Epithelial cell of esophagus (primary cell): ENCODE measurements around the gene NRROS.
"Not testable (repeated sequence)": the region's sequence is repeated elsewhere in the genome, so short reads cannot be mapped to it uniquely, and the experiment has no call there.

Source experiments
- DNase-seq: peaks from one replicate; pipeline ENCODE4 v3.0.0; 2010; ENCODE audit warnings: low read depth
- H3K4me3 ChIP-seq: 2 replicates; pipeline ENCODE4 v1.5.1; 2011; ENCODE audit warnings: mild to moderate bottlenecking, low read length, control low read depth
- TF ChIP-seq, protein P1 (sequence below): IDR thresholded peaks from 2 replicates; pipeline ENCODE4 v1.5.1; 2011; ENCODE audit warnings: low read depth, mild to moderate bottlenecking, low read length, control low read depth, inconsistent platforms; ENCODE audit not compliant: insufficient read depth; ENCODE audit errors: missing control alignments

NRROS gene

DNA sequence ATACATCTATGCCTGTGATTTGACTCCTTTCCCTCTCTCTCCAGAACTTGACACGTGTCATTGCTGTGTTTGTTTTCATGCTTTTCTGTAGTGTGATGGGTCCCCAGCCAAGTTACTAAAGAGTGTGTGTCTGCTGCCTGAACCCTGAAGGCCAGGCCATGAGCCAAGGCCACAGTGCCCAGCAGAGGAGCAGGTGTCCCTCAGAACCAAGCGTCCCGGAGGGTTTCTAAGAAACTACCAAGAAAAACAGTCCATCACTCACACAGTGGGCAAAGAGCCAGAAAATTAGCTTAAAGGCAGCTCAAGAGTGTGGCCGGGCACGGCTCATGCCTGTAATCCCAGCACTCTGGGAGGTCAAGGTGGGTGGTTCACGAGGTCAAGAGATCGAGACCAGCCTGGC is 35.8 kb upstream of the NRROS start:
- no peak overlapping the region for H3K4me3 ChIP-seq
- DNase-seq: no peak
- TF ChIP-seq, protein P1, sequence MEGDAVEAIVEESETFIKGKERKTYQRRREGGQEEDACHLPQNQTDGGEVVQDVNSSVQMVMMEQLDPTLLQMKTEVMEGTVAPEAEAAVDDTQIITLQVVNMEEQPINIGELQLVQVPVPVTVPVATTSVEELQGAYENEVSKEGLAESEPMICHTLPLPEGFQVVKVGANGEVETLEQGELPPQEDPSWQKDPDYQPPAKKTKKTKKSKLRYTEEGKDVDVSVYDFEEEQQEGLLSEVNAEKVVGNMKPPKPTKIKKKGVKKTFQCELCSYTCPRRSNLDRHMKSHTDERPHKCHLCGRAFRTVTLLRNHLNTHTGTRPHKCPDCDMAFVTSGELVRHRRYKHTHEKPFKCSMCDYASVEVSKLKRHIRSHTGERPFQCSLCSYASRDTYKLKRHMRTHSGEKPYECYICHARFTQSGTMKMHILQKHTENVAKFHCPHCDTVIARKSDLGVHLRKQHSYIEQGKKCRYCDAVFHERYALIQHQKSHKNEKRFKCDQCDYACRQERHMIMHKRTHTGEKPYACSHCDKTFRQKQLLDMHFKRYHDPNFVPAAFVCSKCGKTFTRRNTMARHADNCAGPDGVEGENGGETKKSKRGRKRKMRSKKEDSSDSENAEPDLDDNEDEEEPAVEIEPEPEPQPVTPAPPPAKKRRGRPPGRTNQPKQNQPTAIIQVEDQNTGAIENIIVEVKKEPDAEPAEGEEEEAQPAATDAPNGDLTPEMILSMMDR: no peak

DNA sequence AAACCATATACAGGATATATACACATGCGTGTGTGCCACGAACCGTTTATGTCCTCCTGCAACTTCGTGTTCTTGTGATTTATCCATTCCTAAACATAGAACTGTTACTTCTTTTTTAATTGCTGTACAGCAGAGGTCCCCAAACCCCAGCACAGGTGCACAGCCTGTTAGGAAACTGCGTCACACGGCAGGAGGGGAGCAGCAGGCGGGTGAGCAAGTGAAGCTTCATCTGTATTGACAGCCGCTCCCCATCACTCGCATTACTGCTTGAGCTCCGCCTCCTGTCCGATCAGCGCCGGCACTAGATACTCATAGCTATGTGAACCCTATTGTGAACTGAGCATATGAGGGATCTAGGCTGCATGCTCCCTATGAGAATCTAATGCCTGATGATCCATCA is 34.9 kb upstream of the NRROS start:
- no peak for DNase-seq
- TF ChIP-seq, protein P1: no peak
- no peak overlapping the region for H3K4me3 ChIP-seq

DNA sequence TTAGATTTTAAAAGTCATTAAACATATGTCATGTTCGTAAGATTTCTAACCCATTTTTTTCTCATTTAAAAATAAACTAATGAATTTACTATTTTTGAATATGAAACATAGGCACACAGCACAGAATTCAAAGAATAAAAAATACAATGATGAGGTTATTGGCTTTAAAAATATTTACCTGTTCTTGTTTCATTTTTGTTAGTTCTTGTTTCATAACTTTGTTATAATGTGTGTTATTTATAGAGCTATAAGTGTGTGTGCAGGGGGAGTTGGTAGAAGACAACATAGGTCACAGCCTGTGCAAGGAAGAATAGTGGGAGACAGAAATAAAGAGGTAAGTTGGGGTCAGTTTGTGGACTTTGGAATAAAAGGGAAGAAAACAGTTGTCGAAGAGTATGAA is 30.8 kb upstream of the NRROS start:
- DNase-seq: no peak
- no peak overlapping the region for H3K4me3 ChIP-seq
- TF ChIP-seq, protein P1: no peak

DNA sequence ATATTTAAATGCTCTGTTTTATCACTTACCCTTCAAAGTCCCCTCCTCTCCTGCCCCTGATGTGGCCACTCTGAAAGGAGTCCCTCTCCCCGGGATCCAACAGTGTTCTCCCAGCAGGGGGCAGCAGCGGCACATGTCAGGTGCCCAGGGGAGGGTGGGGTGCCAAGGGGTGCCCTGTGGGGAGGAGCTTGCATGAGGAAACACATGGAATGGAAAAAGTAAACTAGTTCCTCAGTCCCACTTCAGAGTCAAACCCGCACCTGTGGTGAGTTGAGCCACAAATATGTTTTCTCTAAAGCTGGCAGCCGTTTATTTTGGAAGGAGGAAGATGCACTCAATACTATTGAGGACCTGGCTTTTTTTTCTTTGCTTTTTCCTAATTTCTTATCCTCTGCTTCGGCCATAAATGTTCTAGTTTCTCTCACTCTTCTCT is 30.1 kb upstream of the NRROS start:
- DNase-seq: peak; percentile 81
- H3K4me3 ChIP-seq: no peak overlapping the region
- TF ChIP-seq, protein P1: peak; percentile 86

DNA sequence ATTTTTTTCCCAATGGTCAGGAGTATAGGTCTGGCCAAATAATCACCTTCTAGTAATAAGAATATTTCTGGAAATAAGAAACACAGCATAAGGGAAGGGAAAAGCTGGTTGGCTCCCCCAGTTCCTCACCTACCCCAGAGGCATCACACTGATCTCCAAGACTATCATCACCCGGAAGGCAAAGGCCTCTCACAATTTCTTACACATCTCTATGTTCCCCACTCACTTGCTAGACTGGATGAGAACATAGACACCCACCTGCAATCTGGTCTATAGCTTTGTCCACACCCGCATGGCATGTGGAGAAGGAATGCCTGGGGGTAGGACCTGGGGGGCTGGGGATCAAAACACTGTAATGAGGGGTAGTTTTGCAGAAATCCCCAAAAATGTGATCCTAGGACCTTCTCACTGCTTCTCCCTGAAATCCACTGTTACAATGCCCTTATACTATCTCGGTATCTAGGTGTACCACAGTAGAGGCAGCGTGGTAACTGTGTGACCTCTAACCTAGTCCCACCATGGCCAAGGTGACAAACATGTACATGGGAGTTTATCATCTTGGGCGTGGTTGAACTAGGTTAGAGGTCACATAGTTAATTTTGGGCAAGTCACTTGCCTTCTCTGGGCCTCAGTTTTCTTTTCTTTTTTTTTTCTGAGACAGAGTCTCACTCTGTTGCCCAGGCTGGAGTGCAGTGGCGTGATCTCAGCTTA is 29.5 kb upstream of the NRROS start:
- no peak for DNase-seq
- no peak overlapping the region for H3K4me3 ChIP-seq
- TF ChIP-seq, protein P1: no peak

DNA sequence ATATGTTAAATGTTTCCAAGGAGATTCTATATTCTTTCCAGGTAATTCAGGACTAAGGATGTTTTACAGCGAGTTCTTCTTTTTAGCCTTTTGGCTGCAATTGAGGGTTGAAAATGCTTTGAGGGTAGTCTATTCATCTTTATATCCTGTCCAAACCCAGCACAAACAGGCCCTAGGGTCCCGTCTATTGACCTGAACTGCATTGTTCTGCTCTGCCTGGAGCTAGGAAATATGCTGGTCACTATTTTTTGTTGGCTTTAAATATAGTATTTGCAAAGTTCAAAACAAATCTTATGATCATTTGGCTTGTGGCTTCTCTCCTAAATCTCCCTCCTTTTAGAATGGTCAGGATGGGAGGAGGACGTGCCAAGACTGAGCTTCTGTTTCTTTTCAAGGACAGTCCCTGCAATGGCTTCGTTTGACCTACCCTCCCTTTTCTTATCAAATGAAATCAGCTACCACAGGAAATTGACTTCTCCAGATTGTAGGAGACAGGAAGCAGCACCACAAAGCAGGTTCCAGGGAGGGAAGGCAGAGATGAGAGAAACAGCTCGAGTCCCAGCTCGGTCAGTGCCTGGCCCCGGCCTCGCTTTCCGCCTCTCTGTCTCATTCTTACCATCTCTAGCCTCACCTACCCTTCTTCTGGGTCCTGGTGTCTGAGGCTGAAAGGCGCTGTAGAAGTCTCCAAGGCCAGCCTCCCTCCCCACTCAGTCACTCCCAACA is 27.6 kb upstream of the NRROS start:
- TF ChIP-seq, protein P1: no peak
- DNase-seq: no peak
- H3K4me3 ChIP-seq: no peak overlapping the region

DNA sequence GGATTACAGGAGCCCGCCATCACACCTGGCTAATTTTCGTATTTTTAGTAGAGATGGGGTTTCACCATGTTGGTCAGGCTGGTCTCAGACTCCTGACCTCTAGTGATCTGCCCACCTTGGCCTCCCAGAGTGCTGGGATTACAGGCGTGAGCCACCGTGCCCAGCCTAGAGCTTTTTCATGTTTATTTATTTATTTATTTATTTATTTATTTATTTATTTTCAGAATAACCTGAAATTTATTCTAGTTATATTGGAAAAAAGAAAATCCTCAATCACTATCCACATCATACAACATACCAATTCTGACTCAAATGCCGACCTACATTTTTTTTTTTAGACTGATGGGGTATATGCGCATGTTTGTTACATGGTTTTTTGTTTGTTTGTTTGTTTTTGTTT is 24.3 kb upstream of the NRROS start:
- not testable (repeated sequence) for DNase-seq, H3K4me3 ChIP-seq
